GM12892 (cell line): ENCODE results near the gene PIGU.

Source experiments
- POLR2A ChIP-seq: IDR thresholded peaks from 2 replicates; pipeline ENCODE4 v1.6.1; 2011; ENCODE audit warnings: low read depth, low read length, control low read depth
- POLR2AphosphoS5 ChIP-seq: IDR thresholded peaks from 2 replicates; pipeline ENCODE4 v1.6.1; 2011; ENCODE audit warnings: low read depth, low read length, control low read depth

DNA sequence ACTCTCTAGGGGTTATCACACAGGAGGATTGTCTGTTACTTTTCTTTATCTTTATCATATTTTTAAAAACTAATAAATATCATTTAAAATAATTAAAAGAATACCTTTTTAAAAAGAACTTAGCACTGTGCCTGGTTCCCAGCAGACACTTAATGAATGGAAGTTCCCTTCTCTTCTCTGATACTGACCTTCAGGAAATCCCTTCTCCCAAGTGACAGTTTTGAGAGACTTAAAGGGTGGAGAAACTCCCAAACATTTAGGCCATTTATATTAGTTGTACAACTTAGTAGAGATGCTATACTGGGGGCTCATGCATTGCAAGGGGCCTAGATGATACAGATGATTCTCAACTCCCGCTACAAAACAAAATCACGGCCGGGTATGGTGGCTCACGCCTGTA lies 99.8 kb downstream of the PIGU start:
- no peak for TF ChIP-seq POLR2A
- no peak for TF ChIP-seq POLR2AphosphoS5
